ENCODE measurements around the gene WIPF2. TPM values are rescaled to one million over a fixed set of nuclear protein-coding genes. Genes with fewer than 3 reads are reported as not detected.

Gene WIPF2
- total and polyA plus RNA-seq, 2 of the 8 experiments (the other 6 are each of a cell fraction or from before 2014, with no cell fraction given): 6.9 to 25.3 TPM

- ChIA-PET CTCF (ENCODE audit: partially characterized antibody) (interaction anchor here (0.6 to 39.2 kb wide), 17 partner anchors 8 to 303 kb away, joined by 3 to 1198 read pairs (median 4); partner anchors contain the start of genes GJD3 and RARA), POLR2A (ENCODE audit: partially characterized antibody) (interaction anchor here (0.6 to 30.6 kb wide), 7 partner anchors 8 to 298 kb away, joined by 3 to 570 read pairs (median 3); partner anchors contain the start of genes CDC6, GJD3 and RARA)
- Histone ChIP-seq H3K9ac (replicated peaks in 1 of 4; ENCODE audit: extremely low read depth in 1 of 4, low read depth in 3 of 4, low read length in 3 of 4) (no peak overlapping the region), H3K4me1 (replicated peaks in 1 of 4; ENCODE audit: control insufficient read depth in 3 of 4, insufficient read depth in 4 of 4, low read length in 3 of 4) (peaks cover 0 to 37% (median 28%) of the 10 kb centered on the region in 4 experiments; a peak in 6 of 7 replicates), H3K14ac (ENCODE audit: insufficient read length) (no peak overlapping the region), H3K27me3 (replicated peaks in 1 of 4; ENCODE audit: control insufficient read depth in 3 of 4, extremely low read depth in 1 of 4, insufficient read depth in 3 of 4, low read length in 3 of 4) (peaks cover 0 to 30% (median 16%) of the 10 kb centered on the region in 4 experiments; a peak in 5 of 7 replicates), H3K56ac (replicated peaks; ENCODE audit: insufficient read length, low read depth, low read length) (no peak overlapping the region), H3K23ac (ENCODE audit: insufficient read length) (no peak overlapping the region), H2BK20ac (ENCODE audit: low read length) (no peak overlapping the region), H3K36me3 (ENCODE audit: control insufficient read depth in 2 of 4, insufficient read depth in 4 of 4, low read length in 3 of 4) (no peaks in the 10 kb centered on the region), H2AK5ac (ENCODE audit: low read depth, low read length) (no peak overlapping the region), H2BK120ac (replicated peaks; ENCODE audit: low read depth, low read length) (no peak overlapping the region), H4K8ac (ENCODE audit: extremely low read depth, insufficient read depth, low read length) (no peak overlapping the region), H4K20me1 (replicated peaks in 1 of 2; ENCODE audit: control insufficient read depth in 1 of 2, insufficient read depth in 2 of 2, low read length in 2 of 2) (peaks cover 12 to 18% of the 10 kb centered on the region in 2 experiments), H3K9me3 (ENCODE audit: insufficient read depth in 2 of 2, low read depth in 1 of 2, low read length in 1 of 2) (no peaks in the 10 kb centered on the region), H3K79me2 (ENCODE audit: control insufficient read depth in 1 of 2, insufficient read depth in 2 of 2, low read length in 2 of 2) (peaks cover 0 to 16% of the 10 kb centered on the region in 2 experiments; a peak in 2 of 4 replicates), H3K18ac (ENCODE audit: extremely low read depth, low read length) (peak overlapping the region; percentile 24), H3K23me2 (ENCODE audit: low read depth, low read length) (peaks cover 18% of the 10 kb centered on the region), H3K4ac (replicated peaks; ENCODE audit: insufficient read length, low read depth, low read length) (no peak overlapping the region), H3K4me2 (ENCODE audit: insufficient read depth in 1 of 2, low read depth in 2 of 2, low read length in 2 of 2) (peak overlapping the region; percentile 75 to 97), H2BK5ac (ENCODE audit: low read depth, low read length) (no peak overlapping the region), H2BK15ac (ENCODE audit: low read length) (0 out of 2 replicates have a peak overlapping the region, but pooled peaks have one; percentile 40), H3K27ac (ENCODE audit: low read depth, low read length) (no peak overlapping the region), H2AFZ (ENCODE audit: low read length) (no peak overlapping the region), H2BK12ac (ENCODE audit: low read depth, low read length) (0 out of 2 replicates have a peak overlapping the region, but pooled peaks have one; percentile 39), H3K4me3 (ENCODE audit: extremely low read depth in 1 of 4, insufficient read depth in 2 of 4, low read depth in 3 of 4, low read length in 4 of 4) (peak overlapping the region; percentile 42 to 81 (median 71); a peak in 7 of 8 replicates), H4K5ac (ENCODE audit: insufficient read length, low read depth, low read length) (no peak overlapping the region), H3K79me1 (ENCODE audit: low read depth, low read length) (peaks cover 9% of the 10 kb centered on the region), H4K91ac (replicated peaks; ENCODE audit: insufficient read length, low read length) (no peak overlapping the region)
- 3% methylated on average over 6 of the region's 6 CpGs; no CpG with 5 or more reads in 1 of the 2 experiments for WGBS, 2 experiments (ENCODE audit: extremely low coverage in 1 of 2, insufficient coverage in 1 of 2, insufficient read length in 1 of 2, insufficient replicate concordance in 2 of 2, low coverage in 1 of 2, low lambda C conversion rate in 2 of 2, missing lambda C conversion rate in 1 of 2)
- FAIRE-seq (no peak), DNase-seq (ENCODE audit: low read depth in 1 of 2, low spot score in 2 of 2) (peak in 1 of 2 experiments; percentile 85)
- TF ChIP-seq HDAC6 (IDR thresholded peaks at IDR 0.05; ENCODE audit: low read depth, low read length) (no peak), RAD21 (IDR thresholded peaks at IDR 0.05 in 1 of 2, conservative IDR thresholded peaks at IDR 0.05 in 1 of 2; ENCODE audit: low read depth in 2 of 2, low read length in 2 of 2) (peak; percentile 28 to 44), POLR2A (IDR thresholded peaks at IDR 0.05; ENCODE audit: control extremely low read depth in 1 of 2, low read depth in 2 of 2, low read length in 2 of 2) (no peak), SUZ12 (IDR thresholded peaks at IDR 0.05; ENCODE audit: low read length) (no peak), KDM1A (IDR thresholded peaks at IDR 0.05; ENCODE audit: borderline replicate concordance, low read length) (peak; percentile 76; the same call in 1 of the 2 replicates), SIN3A (conservative IDR thresholded peaks at IDR 0.05 in 1 of 2, IDR thresholded peaks at IDR 0.05 in 1 of 2; ENCODE audit: low read depth in 1 of 2, low read length in 2 of 2) (0 out of 4 replicates have a peak, but pooled peaks have one; percentile 13 to 46), SP2 (IDR thresholded peaks at IDR 0.05; ENCODE audit: low read length) (no peak), POLR2AphosphoS5 (IDR thresholded peaks at IDR 0.05; ENCODE audit: low read depth, low read length) (no peak), RXRA (IDR thresholded peaks at IDR 0.05; ENCODE audit: insufficient read depth, low read depth, low read length) (no peak), CHD1 (IDR thresholded peaks at IDR 0.05; ENCODE audit: low read depth, low read length) (no peak)
- TF ChIP-seq, protein P1, sequence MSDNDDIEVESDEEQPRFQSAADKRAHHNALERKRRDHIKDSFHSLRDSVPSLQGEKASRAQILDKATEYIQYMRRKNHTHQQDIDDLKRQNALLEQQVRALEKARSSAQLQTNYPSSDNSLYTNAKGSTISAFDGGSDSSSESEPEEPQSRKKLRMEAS (IDR thresholded peaks at IDR 0.05): no peak
Measured at GRCh38 chr17:40317345-40317873, 98.3 kb downstream of the WIPF2 start.
